Pulmonary artery endothelial cell (primary cell): ENCODE results near the gene CBFA2T2. TPM values are rescaled to one million over a fixed set of nuclear protein-coding genes. Genes with fewer than 3 reads are reported as not detected.

Experiments
- DNase-seq: peaks from one replicate; pipeline ENCODE4 v3.0.0-alpha.2; 2011; ENCODE audit warnings: low read depth, low spot score
- total RNA-seq: library from RNA; depleted of rRNA; stranded (reverse); fragments of >200 nt; gene quantifications from 2 replicates; pipeline ENCODE4 v1.2.3, GENCODE V29; 2014

CBFA2T2 gene
- total RNA-seq, 1 donor from 2014 or later: 3.0 TPM

DNA sequence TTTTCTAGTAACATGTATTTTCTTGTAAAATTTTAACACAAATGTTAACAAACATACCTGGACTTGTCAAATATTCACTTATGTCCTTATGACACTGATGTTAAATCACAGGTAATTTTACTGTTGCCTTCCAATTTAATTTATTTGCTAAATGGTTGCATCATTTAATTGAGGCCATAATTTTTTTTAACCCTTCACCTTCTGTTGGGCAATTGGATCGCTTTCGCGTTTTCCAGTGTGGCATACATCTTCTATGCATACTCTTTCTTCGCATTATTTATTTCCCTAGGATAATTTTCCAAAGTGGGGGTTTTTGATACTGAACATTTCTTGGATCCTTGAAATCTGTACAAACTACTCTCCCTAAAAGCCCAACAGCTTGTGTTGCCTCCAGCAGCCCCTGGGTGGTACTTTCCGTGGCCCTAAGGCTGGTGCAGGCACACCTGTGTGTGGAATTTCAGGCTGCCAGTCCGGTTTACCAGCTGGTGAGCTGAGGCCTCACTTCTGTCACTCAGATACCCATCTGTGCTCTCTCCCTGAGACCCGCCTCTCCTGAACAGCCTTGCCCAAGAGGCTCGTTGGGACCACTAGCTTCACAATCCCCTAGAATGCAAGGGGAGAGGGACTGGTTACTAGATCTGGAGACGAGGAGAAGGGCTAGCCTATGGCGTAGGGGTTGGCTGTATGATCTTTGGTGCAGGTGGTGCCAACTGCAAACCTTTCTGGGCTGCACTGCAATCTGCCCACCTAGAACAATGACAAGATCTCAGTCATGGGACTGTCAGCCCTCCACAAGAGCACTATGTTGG is 161.1 kb downstream of the CBFA2T2 start:
- no peak for DNase-seq

DNA sequence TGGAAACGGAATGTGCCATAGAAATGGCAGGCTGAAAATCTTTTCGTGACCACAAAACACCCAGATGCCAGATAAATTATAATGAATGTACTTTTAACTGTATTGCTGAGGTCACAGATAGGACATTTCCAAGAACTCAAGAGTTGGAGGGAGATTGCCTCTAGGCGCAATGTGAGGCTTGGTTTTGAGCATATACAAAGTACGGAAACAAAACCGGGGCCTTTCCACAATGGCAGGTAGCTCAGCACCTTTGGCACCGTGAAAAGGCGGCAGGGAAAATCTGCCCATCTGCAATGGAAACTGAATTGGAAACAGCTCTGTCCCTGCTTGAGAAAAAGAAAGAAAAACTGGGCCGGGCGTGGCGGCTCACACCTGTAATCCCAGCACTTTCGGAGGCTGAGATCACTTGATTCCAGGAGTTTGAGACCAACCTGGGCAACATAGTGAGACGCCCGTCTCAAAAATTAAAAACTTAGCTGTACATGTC is 161.7 kb downstream of the CBFA2T2 start:
- no peak for DNase-seq

DNA sequence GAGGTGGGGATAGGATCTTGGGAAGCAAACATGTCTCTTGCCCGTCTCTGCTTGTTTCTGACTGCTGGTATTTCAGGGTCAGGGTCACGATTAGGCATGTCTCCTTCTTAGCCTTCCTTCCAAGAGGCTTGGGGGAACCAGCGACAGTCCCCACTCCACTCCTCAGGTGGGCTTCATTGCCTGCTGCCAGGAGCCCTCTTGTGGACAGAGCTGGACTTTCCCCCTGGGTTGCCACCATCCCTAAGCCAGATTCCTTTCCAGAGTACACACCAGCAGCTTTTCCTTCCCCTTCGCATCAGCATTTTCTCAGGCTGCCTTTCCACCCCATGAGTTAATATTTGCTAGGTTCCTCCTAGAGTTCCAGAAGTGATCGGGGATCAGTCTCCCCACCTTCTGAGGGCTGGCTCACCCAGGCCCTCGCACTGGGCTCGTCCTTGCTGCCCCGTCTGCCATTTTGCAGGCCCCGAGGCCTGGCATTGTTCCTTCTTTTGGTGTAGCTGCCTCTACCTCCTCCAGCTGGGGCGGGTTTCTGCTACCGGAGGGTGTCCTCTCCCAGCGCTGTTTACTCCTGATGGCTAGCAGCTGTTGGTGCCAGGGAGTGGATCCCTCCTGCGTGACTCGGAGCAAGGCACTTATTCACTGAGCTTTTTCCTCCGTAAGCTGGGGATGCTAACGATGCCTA is 163.5 kb downstream of the CBFA2T2 start:
- no peak for DNase-seq

DNA sequence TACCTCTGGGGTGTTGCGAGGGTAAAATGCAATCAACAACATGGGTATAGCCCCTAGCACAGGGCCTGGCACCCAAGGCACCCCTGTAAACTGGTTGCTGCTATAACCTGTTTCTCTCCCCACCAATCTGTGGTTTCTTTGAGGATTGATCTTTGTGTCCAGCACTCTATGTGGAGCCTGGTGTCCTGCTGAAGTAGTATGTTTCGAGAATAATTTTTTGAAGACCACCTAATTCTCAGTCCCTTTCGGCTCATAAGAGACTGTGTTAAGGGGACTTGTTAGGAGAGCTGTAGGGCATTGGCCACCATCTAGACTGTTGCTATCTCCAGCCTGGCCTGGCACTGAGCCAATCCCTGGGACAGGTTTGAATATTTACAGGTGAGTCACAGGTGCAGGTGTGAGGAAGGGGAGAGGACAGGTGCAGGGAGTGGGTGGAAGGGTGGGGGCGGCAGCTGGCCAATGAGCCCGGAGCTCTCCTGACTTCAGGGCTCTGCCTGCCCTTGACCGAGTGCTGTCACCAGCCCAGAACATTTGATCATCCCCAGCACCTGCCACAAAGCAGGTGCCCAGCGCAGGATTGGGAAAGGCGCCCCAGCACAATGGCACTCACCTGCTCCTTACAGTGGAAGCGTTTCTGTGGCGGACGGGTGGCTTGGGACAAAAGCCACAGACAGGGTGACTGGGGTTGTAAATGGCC is 164.2 kb downstream of the CBFA2T2 start:
- no peak for DNase-seq

DNA sequence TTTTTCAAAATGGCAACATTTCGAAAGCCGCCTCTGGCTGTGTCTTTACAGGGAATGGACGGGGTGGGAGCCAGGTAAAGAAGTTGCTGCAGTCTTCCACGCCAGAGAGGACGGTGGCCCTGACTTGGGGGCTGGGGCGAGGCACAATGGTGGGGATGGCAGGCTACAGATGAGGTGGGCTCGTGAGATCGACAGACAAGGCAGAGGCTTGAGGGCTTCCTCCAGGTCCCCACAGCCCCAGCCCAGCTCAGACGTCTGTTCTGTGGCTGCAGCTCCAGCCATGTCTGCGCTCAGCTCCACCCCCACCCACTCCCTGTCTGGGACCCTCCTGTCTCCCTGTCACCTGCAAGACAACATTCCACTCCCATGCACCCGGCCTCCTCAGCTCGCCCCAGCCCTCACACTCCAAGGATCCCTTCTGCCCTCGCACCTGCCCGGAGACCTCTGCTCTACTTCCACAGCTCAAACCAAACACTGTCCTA is 164.8 kb downstream of the CBFA2T2 start:
- DNase-seq: no peak

DNA sequence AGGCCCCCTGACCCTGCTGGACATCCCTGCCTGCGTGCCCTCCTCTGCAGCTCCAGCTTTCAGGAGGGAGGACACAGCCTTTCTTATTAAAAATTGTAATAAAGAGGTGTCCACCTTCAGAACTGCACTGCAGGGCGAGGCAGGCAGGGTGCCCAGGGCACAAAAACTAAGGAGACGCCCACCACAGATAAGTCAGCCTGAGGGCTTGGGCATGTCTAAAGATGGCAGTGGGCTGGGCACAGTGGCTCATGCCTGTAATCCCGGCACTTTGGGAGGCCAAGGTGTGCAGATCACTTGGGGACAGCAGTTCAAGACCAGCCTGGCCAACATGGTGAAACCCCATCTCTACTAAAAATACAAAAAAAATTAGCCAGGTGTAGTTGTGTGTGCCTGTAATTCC is 165.3 kb downstream of the CBFA2T2 start:
- DNase-seq: no peak

DNA sequence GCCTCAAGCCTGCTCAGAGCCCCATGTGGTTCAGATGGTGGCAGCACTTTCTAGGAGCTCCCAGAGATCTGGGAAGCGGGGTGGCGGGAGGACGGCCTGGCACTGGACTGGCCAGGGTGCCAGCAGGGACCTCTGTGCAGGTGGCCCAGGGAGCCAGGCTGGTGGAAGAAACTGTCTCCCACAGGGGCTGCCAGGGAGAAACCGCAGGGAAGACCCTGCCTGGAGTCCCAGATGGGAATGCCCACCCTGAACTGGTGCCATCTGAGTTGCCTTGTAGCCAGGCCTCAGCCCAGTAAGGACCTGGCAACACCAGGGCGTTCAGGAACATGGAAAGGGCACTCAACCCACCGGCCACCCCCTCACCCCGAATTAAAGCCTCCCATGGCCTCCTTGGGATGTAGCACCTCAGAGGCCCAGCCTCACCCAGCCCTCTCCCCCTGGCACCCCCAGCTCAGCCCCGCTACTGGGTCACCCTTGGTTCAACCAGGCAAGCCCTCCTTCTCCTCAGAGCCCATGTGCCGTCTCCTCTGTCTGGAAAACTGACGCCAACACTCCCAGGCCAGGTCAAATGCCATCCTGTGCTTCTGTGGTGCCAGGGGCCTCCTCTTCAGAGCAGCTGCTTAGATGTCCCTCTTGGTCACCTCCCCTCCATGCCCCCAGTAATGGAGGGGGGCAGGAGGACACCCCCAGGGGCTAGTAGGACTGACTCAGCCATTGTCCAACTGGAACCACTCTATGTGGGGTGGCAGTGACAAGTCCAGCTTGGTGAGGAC is 166.3 kb downstream of the CBFA2T2 start:
- no peak for DNase-seq

DNA sequence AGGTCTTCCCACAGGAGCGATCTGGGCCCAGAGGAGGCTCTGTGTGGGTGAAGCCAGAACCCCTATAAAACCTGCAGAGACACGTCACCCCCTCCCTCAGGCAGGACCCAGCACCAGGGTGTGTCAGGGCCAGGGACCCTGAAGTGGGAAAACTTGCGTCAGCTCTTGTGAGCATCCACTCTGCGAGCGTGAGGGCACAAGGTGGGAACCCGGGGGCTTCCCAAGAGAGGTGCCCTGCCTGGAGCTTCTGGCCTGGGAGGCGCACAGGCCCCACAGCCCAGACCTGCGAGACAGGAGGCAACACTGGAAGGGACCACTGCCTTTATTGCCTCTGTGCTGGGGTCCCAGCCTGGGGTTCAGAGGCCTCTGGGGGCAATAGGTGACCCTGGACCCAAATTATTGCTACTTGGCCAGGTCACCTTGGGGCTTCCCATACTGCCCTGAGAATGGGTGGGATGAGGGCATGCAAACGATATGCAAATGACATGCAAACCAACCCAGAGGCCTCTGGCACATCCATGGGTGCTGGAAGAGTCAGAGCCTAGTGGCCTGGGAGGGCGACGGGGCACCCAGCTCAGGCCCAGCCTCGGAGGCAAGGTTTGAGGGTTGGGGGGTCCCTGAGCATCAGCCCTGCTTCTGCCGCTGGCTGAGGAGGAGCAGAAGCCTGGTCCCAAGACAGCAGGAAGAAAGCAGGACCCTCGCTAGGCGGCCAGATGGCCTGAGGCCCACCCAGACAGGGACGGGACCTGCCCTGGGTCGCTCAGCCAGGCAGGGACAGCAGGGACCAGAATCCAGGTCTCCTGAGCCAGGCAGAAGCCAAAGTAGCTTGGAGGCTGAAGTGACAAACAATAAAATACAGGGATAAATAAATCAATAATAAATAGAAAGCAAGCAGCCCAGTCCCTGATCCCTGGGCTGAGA is 167.1 kb downstream of the CBFA2T2 start:
- no peak for DNase-seq

DNA sequence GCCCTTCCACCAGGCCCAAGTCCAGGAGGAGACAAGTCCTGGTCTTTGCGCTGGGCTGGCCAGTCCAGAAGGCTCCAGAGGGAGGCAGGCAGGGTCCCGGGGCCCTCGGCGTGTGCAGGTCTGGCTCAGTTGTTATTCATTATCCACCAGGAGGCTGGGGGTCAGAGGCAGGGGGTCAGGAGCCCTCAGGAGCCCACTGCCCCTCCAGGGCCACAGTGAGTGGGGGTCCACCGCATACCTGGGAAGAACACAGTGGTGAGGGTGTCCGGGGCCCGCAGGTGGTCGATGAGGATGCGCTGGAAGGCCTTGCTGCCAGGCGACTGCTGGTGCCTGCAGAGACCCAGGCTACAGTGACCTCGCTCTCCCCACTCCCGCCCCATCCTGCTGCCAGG is 167.8 kb downstream of the CBFA2T2 start:
- no peak for DNase-seq

DNA sequence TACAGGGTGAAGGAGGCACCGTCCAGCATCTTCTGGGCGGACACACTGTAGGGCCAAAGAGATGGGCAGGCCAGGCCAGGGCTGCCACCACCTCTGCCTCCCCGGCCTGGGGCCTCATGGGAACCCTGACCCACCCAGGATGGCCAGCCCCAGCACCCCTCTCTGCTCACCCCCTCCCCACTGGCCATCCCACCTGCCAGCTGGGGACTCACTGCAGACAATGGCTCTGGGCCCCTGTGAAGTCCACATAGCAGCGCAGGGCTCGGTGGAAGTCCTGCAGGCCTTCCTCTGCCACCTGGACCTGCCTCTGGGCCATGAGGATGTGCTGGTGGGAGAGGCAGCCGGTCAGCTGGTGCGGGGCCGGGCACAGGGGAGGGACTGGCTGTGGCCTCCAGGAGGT is 168.6 kb downstream of the CBFA2T2 start:
- no peak for DNase-seq

DNA sequence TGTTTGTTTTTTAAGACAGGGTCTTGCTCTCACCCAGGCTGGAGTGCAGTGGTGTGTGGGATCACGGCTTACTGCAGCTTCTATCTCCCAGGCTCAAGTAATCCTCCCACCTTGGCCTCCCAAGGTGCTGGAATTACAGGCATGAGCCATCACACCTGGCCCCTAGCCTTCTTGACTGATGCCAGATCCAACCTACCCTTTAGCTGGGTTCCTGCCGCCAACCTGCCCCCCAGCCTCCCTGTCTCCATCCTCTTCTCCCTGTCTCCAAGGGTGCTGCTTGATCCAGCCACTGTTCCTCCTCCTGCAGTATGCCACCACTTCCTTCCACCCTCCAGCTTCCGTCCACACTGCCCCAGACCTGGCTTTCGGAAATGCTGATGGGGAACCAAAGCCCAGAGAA is 169.0 kb downstream of the CBFA2T2 start:
- no peak for DNase-seq

DNA sequence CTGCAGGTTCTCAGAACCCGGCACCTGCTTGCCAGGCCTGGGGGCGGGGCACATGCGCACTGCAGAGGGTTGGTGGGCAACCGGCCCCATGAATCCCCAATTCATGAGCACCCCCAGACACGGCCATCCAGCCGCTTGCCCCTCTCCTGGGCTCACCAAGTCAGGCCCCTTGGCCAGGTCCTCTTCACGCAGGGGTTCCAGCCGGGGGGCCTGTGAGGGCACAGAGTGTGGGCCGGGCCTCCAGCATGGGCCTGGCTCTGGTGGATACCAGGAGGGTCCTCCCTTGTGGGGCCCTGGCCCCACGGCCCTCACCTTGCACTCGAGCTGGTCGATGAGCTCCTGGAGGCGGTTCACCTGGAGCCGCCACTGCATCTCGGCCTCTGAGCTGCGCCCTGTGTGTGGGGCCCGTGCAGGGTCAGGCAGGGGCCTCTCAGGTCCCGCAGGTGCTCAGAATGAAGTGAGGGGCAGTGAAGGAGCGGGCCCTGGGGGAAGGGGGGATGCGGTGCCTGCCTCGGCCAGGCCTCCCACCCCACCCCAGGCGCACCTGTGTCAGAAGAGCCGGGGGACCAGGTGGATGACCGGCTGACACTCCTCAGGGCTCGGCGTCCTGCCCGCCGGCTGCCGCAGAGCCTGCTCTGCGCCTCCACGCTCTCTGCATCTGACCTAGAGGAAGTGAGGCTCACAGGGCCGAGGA is 169.6 kb downstream of the CBFA2T2 start:
- DNase-seq: no peak

DNA sequence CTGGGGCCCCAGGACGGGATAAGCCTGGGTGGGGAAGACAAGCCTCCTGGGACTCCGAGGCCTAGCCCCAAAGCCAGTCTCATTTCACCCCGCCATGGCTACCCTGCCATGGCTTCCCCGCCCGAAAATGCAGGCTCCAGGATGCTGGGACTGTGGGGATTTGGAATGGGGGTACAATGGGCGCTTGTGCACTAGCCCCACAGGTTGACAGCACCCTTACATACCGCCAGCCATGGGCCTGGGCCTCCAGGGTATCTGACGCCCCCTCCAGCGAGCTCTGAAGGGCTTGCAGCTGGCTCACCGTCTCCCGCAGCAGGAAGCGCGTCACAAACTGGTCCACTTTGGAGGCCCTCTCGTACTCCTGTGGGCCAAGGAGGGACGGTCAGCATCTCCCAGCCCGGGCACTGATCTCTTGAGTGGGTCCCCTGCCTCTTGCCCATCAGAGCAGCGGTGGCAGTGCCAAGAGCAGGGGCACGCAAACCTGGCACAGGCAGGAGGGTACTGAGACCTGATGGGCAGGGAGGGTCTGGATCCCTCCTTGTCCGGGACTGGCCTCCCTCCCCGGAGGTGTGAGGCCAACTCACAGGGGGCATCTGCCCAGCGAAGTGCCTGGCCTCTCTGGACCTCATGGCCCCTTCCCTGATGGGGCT is 170.3 kb downstream of the CBFA2T2 start:
- no peak for DNase-seq

DNA sequence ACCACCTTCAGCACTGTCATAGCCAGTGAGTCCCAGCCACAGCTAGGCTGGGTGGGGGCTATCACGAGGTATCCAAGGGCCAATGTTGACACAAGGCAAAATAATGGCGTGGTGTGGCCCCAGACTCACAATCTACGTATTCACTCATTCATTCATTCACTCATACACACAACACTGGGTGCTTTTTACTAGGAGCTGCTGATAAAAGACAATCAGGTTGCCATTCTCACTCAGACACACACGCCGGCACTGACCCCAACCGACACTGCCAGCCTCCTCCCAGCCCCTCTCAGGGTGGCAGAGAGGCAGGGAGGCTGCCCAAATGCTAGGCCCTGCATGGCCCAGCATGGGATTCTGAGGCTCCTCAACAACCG is 170.8 kb downstream of the CBFA2T2 start:
- DNase-seq: no peak

DNA sequence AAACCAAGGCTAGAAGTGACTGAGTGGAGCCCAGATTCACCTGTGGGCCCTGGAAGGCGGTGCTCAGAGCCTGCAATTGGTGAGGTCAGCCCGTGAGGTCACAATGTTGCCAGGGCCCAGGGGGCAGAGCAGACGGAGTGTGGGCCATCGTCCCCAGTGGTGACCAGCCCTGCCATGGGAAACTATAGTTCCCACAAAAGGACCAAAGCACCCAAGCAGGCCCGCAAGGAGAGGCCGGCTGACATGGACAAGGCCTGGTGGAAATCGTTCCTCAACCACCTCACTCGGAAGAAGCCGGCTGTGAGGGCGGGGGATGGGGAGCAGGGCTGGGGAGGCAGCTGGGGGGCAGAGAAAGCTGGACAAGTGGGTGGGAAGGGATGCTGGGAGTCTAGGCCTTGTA is 172.3 kb downstream of the CBFA2T2 start, which contains the start of gene C20orf144:
Gene C20orf144 (plus strand): TSS at position 156 of the 400 bp plus-strand sequence. CDS start 19 bp downstream, at position 175.
- DNase-seq: no peak

DNA sequence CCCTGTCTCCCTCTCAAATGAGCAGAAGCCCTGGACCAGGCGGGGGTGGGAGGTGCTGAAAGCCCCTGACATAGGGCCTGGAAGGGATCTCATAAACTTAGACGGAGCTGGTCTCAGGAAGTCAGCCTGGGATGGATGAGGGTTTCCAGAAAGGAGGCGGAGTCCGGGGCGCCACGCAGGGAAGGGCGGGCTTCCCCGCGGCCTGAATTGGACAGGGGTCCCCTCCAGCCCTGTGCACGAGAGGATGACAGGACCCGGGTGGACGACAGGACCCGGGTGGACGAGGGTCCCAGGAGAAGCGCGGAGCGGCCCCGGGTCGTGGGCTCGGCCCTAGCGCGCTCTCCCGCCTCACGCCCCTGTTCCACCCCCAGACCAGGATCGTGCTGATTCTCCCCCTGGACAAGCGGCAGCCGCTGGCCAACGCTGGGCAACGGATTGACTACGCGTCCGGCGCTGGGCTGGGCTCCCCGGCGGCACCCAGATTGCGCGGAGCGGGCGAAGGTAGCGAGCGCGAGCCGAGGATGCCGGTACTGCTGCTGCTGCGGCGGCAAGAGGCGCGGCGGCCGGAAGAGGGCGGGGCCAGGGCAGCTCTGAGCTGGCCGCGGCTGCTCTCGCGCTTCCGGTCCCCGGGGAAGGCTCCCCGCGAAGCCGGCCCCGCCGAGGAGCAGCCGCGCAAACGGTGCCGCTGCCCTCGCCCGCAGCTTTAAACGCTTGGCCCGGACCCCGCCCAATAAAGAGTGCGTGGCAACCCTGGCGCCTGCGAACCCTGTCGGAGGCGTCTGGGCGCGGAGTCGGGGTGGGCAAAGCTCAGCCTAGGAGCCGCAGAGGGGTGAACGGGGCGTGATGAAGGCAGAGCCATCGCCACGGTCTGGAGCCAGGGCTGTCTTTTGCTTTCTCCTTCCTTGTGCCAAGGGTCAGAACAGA is 173.5 kb downstream of the CBFA2T2 start:
- DNase-seq: no peak

DNA sequence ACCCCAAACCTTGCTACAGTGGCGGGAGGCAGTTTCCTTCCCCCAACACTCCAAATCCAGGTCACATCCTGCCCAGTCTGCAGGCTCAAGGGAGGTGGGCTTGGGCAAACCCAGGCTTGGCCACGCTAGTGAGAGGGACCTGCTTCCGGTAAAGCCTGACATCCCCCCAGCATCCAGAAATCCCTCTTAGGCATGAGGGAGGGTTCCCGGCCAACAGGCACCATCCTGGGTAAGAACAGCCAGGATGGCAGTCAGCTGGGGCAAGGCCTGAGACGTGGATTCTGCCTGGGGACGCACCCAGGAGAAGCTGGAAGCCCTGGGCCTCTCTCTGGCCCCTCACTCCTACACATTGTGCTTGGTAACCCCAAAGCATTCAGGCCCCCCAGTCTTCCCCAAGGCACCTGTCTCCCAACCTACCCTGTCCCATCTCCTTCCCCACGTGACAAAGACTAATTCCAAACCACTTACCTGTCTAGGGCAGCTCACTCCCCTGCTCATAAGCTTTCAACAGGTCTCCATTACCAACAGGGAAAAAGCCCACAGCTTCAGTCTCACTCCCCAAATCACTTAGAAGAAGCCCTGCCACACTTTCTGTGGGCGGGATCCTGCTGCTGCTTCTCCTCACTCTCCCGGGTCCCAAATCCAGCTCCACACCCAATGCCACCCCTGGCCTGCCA is 174.3 kb downstream of the CBFA2T2 start:
- no peak for DNase-seq
